Gastroesophageal sphincter (tissue), 3 donors: Measurements from ENCODE around the gene GPATCH2.

Experiments
- EP300 ChIP-seq: sonication (generic); formaldehyde crosslinking; IDR thresholded peaks from one replicate; pipeline ENCODE4 v1.6.1; 2017; ENCODE audit warnings: antibody characterized with exemption, mild to moderate bottlenecking
- POLR2A ChIP-seq, 2 donors: fragments of 450-650 bp; IDR thresholded peaks; one replicate each; pipeline ENCODE4 v1.6.1; 2017; ENCODE audit warnings: antibody characterized with exemption in 2 of 2, mild to moderate bottlenecking in 2 of 2, moderate library complexity in 1 of 2
- POLR2AphosphoS5 ChIP-seq: sonication (generic); formaldehyde crosslinking; IDR thresholded peaks from one replicate; pipeline ENCODE4 v1.6.1; 2017; ENCODE audit warnings: antibody characterized with exemption
- TF ChIP-seq, protein P1 (sequence below), 4 experiments: fragments of 200-600 bp in 2 of 4; fragments of 450-650 bp in 2 of 4; sonication (generic) in 1 of 4; IDR thresholded peaks; one replicate each; pipeline ENCODE4 v1.5.1; 2017 to 2019; ENCODE audit warnings: antibody characterized with exemption in 4 of 4, mild to moderate bottlenecking in 2 of 4, moderate library complexity in 2 of 4

DNA sequence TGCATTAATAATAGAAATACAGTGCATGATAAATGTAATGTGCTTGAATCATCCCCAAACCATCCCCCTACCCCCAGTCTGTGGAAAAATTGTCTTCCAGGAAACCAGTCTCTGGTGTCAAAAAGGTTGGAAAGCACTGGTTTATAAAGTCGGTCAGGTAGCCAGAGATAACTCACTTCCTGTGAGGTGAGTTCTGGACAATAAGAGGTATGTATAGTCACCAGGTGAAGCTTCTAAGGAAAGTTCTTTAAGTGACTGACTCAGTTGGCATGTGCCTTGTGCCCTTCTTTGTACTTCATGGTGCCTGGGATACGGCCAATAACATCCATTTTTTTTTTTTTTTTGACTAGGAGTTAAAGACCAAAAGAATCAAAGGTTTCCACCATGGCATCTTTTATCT lies 103.7 kb downstream of the GPATCH2 start:
- TF ChIP-seq, protein P1, sequence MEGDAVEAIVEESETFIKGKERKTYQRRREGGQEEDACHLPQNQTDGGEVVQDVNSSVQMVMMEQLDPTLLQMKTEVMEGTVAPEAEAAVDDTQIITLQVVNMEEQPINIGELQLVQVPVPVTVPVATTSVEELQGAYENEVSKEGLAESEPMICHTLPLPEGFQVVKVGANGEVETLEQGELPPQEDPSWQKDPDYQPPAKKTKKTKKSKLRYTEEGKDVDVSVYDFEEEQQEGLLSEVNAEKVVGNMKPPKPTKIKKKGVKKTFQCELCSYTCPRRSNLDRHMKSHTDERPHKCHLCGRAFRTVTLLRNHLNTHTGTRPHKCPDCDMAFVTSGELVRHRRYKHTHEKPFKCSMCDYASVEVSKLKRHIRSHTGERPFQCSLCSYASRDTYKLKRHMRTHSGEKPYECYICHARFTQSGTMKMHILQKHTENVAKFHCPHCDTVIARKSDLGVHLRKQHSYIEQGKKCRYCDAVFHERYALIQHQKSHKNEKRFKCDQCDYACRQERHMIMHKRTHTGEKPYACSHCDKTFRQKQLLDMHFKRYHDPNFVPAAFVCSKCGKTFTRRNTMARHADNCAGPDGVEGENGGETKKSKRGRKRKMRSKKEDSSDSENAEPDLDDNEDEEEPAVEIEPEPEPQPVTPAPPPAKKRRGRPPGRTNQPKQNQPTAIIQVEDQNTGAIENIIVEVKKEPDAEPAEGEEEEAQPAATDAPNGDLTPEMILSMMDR (IDR thresholded peaks at IDR 0.05), result no peak
- no peak for TF ChIP-seq POLR2A (IDR thresholded peaks at IDR 0.05)
- TF ChIP-seq EP300, result no peak
- TF ChIP-seq POLR2AphosphoS5, result no peak
